GM23338 (cell line): ENCODE measurements around the gene STEAP2. TPM values are rescaled to one million over a fixed set of nuclear protein-coding genes. Genes with fewer than 3 reads are reported as not detected.

ENCODE experiments used
- ATAC-seq: fragments of 200-7000 bp; cut with Tn5 transposase; 3 replicates; pipeline ENCODE4 v1.9.1; 2020
- DNase-seq: peaks from one replicate; pipeline ENCODE4 v3.0.0-alpha.2; 2015; ENCODE audit warnings: low spot score
- H2AFZ ChIP-seq: fragments of 200-600 bp; sonication (generic); 2 replicates; pipeline ENCODE4 v1.8.0; 2016; ENCODE audit warnings: antibody characterized with exemption, mild to moderate bottlenecking, moderate library complexity
- H3F3A ChIP-seq: fragments of 200-600 bp; sonication (generic); replicated peaks from 2 replicates; pipeline ENCODE4 v1.8.0; 2017; ENCODE audit warnings: antibody characterized with exemption, mixed run types, low read depth
- H3K27ac ChIP-seq: fragments of 200-600 bp; sonication (generic); 2 replicates; pipeline ENCODE4 v1.6.1; 2016; ENCODE audit warnings: low read depth
- H3K27me3 ChIP-seq: fragments of 200-600 bp; sonication (generic); 2 replicates; pipeline ENCODE4 v1.8.0; 2016; ENCODE audit warnings: mild to moderate bottlenecking, mixed run types, moderate library complexity; ENCODE audit not compliant: insufficient read depth
- H3K36me3 ChIP-seq: fragments of 200-600 bp; sonication (generic); 2 replicates; pipeline ENCODE4 v1.8.0; 2016; ENCODE audit warnings: mild to moderate bottlenecking; ENCODE audit not compliant: insufficient read depth
- H3K4me1 ChIP-seq: fragments of 200-600 bp; sonication (generic); 2 replicates; pipeline ENCODE4 v1.8.0; 2016; ENCODE audit warnings: mild to moderate bottlenecking, moderate library complexity; ENCODE audit not compliant: insufficient read depth
- H3K4me2 ChIP-seq: fragments of 200-600 bp; sonication (generic); 2 replicates; pipeline ENCODE4 v1.7.1; 2017; ENCODE audit warnings: mixed run types
- H3K4me3 ChIP-seq: fragments of 200-600 bp; sonication (generic); 2 replicates; pipeline ENCODE4 v1.6.1; 2016; ENCODE audit warnings: mixed run types
- H3K79me2 ChIP-seq: fragments of 200-600 bp; sonication (generic); replicated peaks from 2 replicates; pipeline ENCODE4 v1.8.0; 2017; ENCODE audit warnings: mild to moderate bottlenecking; ENCODE audit not compliant: insufficient read depth
- H3K9me2 ChIP-seq: fragments of 200-600 bp; sonication (generic); 2 replicates; pipeline ENCODE4 v1.8.0; 2017; ENCODE audit not compliant: insufficient read depth
- H4K20me1 ChIP-seq: fragments of 200-600 bp; sonication (generic); replicated peaks from 2 replicates; pipeline ENCODE4 v1.8.0; 2017; ENCODE audit warnings: mild to moderate bottlenecking; ENCODE audit not compliant: insufficient read depth
- H3K27ac Mint-ChIP-seq: 2 replicates; pipeline ENCODE4 v1.8.0; 2020; ENCODE audit warnings: inconsistent platforms, mild to moderate bottlenecking, moderate library complexity, mixed read lengths
- H3K27me3 Mint-ChIP-seq: 3 replicates; pipeline ENCODE4 v1.8.0; 2022; ENCODE audit warnings: low read depth, mild to moderate bottlenecking, moderate library complexity, mixed read lengths, inconsistent platforms; ENCODE audit not compliant: insufficient read depth, poor library complexity
- H3K36me3 Mint-ChIP-seq: 3 replicates; pipeline ENCODE4 v1.8.0; 2021; ENCODE audit warnings: low read depth, mild to moderate bottlenecking, inconsistent platforms, moderate library complexity, mixed read lengths
- H3K4me1 Mint-ChIP-seq: 3 replicates; pipeline ENCODE4 v1.8.0; 2020; ENCODE audit warnings: mild to moderate bottlenecking, inconsistent platforms, mixed read lengths
- H3K4me3 Mint-ChIP-seq: 3 replicates; pipeline ENCODE4 v1.8.0; 2021; ENCODE audit warnings: moderate library complexity, mild to moderate bottlenecking, inconsistent platforms, mixed read lengths
- H3K9me3 Mint-ChIP-seq: 3 replicates; pipeline ENCODE4 v1.8.0; 2020; ENCODE audit warnings: moderate library complexity, mild to moderate bottlenecking, inconsistent platforms, mixed read lengths
- CREB1 ChIP-seq: fragments of 250-450 bp; sonication (Bioruptor Pico); IDR thresholded peaks from 2 replicates; pipeline ENCODE4 v1.5.0; 2020; ENCODE audit warnings: low read depth, mild to moderate bottlenecking, moderate library complexity
- ETS1 ChIP-seq: IDR thresholded peaks from 2 replicates; pipeline ENCODE4 v1.6.1; 2016; ENCODE audit warnings: antibody characterized with exemption
- EZH2phosphoT487 ChIP-seq: fragments of 200-600 bp; sonication (generic); IDR thresholded peaks from one replicate; pipeline ENCODE4 v1.8.1; 2018; ENCODE audit warnings: antibody characterized with exemption; ENCODE audit not compliant: unreplicated experiment
- JUNB ChIP-seq: IDR thresholded peaks from one replicate; pipeline ENCODE4 v1.6.1; 2016; ENCODE audit warnings: antibody characterized with exemption; ENCODE audit not compliant: unreplicated experiment
- NANOG ChIP-seq: IDR thresholded peaks from 2 replicates; pipeline ENCODE4 v1.6.1; 2016; ENCODE audit warnings: antibody characterized with exemption, borderline replicate concordance
- REST ChIP-seq: IDR thresholded peaks from one replicate; pipeline ENCODE4 v1.6.1; 2018; ENCODE audit warnings: antibody characterized with exemption; ENCODE audit not compliant: unreplicated experiment
- STAT1 ChIP-seq: IDR thresholded peaks from one replicate; pipeline ENCODE4 v1.6.1; 2016; ENCODE audit warnings: antibody characterized with exemption; ENCODE audit not compliant: unreplicated experiment
- ZNF114 ChIP-seq: fragments of 250-450 bp; sonication (Bioruptor Pico); IDR thresholded peaks from 2 replicates; pipeline ENCODE4 v1.5.0; 2020; ENCODE audit warnings: mild to moderate bottlenecking, moderate library complexity
- ZNF331 ChIP-seq: fragments of 250-450 bp; sonication (Bioruptor Pico); IDR thresholded peaks from 2 replicates; pipeline ENCODE4 v1.5.0; 2020; ENCODE audit warnings: low read depth, mild to moderate bottlenecking, moderate library complexity
- polyA plus RNA-seq: library from polyadenylated mRNA; unstranded; fragments of >200 nt; fragmentation: Nextera tagmentation; extraction: Ambion mirVana; gene quantifications from 2 replicates; pipeline ENCODE4 v1.2.1, GENCODE V29; 2016
- total RNA-seq: library from RNA; depleted of rRNA; stranded (reverse); fragments of >200 nt; shearing (Covaris generic); gene quantifications from 2 replicates; pipeline ENCODE4 v1.2.3, GENCODE V29; 2014
- TF ChIP-seq, protein P1 (sequence below): fragments of 250-450 bp; sonication (Bioruptor Pico); IDR thresholded peaks from 2 replicates; pipeline ENCODE4 v1.5.0; 2020; ENCODE audit warnings: mild to moderate bottlenecking, moderate library complexity

Gene STEAP2
- total and polyA plus RNA-seq, 2 experiments from 2014 or later, result 13.1 to 22.0 TPM

GRCh38 chr7:90176195-90176594 is 35.3 kb upstream of the STEAP2 start (continued):
- no peak for TF ChIP-seq ETS1
- no peak for TF ChIP-seq EZH2phosphoT487

DNA sequence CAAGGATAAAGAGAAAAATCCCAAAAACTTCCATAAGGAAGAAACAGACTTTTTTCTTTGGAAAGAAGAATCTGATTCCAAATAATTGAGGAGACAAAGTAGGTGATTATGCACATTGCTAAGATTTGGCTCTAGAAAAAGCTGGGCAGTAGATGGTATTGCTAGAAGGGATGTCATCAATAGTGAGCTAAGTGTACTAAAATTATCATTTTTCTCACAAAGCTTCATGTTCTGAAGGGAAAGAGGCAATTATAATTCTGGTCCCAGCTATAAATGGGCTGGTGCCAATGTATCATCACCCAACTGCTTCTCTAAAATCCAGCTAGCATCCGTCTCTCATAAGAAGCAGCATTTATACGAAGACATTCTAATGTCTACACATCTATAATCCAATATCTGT is 33.4 kb upstream of the STEAP2 start:
- Histone ChIP-seq H3K27me3 (no peaks in the 10 kb centered on the region), H3K4me3 (no peak overlapping the region), H3K79me2 (no peaks in the 10 kb centered on the region), H2AFZ (no peak overlapping the region), H3F3A (no peaks in the 10 kb centered on the region), H4K20me1 (no peaks in the 10 kb centered on the region), H3K4me2 (no peak overlapping the region), H3K27ac (no peak overlapping the region), H3K9me2 (peaks cover 6% of the 10 kb centered on the region; the same call in 1 of the 2 replicates), H3K36me3 (no peaks in the 10 kb centered on the region), H3K4me1 (0 out of 2 replicates have a peak, but pooled peaks cover 5% of the 10 kb centered on the region)
- Mint-ChIP-seq H3K4me1 (peaks cover 9% of the 10 kb centered on the region; the same call in 2 of the 3 replicates), H3K27me3 (peaks cover 2% of the 10 kb centered on the region), H3K36me3 (peaks cover 7% of the 10 kb centered on the region; the same call in 1 of the 3 replicates), H3K4me3 (no peak overlapping the region), H3K27ac (no peak overlapping the region), H3K9me3 (peaks cover 17% of the 10 kb centered on the region)
- DNase-seq (no peak), ATAC-seq (no peak)
- TF ChIP-seq ETS1, result no peak
- TF ChIP-seq NANOG, result no peak
- TF ChIP-seq ZNF331, result no peak
- TF ChIP-seq REST, result no peak
- TF ChIP-seq STAT1, result no peak
- TF ChIP-seq, protein P1, sequence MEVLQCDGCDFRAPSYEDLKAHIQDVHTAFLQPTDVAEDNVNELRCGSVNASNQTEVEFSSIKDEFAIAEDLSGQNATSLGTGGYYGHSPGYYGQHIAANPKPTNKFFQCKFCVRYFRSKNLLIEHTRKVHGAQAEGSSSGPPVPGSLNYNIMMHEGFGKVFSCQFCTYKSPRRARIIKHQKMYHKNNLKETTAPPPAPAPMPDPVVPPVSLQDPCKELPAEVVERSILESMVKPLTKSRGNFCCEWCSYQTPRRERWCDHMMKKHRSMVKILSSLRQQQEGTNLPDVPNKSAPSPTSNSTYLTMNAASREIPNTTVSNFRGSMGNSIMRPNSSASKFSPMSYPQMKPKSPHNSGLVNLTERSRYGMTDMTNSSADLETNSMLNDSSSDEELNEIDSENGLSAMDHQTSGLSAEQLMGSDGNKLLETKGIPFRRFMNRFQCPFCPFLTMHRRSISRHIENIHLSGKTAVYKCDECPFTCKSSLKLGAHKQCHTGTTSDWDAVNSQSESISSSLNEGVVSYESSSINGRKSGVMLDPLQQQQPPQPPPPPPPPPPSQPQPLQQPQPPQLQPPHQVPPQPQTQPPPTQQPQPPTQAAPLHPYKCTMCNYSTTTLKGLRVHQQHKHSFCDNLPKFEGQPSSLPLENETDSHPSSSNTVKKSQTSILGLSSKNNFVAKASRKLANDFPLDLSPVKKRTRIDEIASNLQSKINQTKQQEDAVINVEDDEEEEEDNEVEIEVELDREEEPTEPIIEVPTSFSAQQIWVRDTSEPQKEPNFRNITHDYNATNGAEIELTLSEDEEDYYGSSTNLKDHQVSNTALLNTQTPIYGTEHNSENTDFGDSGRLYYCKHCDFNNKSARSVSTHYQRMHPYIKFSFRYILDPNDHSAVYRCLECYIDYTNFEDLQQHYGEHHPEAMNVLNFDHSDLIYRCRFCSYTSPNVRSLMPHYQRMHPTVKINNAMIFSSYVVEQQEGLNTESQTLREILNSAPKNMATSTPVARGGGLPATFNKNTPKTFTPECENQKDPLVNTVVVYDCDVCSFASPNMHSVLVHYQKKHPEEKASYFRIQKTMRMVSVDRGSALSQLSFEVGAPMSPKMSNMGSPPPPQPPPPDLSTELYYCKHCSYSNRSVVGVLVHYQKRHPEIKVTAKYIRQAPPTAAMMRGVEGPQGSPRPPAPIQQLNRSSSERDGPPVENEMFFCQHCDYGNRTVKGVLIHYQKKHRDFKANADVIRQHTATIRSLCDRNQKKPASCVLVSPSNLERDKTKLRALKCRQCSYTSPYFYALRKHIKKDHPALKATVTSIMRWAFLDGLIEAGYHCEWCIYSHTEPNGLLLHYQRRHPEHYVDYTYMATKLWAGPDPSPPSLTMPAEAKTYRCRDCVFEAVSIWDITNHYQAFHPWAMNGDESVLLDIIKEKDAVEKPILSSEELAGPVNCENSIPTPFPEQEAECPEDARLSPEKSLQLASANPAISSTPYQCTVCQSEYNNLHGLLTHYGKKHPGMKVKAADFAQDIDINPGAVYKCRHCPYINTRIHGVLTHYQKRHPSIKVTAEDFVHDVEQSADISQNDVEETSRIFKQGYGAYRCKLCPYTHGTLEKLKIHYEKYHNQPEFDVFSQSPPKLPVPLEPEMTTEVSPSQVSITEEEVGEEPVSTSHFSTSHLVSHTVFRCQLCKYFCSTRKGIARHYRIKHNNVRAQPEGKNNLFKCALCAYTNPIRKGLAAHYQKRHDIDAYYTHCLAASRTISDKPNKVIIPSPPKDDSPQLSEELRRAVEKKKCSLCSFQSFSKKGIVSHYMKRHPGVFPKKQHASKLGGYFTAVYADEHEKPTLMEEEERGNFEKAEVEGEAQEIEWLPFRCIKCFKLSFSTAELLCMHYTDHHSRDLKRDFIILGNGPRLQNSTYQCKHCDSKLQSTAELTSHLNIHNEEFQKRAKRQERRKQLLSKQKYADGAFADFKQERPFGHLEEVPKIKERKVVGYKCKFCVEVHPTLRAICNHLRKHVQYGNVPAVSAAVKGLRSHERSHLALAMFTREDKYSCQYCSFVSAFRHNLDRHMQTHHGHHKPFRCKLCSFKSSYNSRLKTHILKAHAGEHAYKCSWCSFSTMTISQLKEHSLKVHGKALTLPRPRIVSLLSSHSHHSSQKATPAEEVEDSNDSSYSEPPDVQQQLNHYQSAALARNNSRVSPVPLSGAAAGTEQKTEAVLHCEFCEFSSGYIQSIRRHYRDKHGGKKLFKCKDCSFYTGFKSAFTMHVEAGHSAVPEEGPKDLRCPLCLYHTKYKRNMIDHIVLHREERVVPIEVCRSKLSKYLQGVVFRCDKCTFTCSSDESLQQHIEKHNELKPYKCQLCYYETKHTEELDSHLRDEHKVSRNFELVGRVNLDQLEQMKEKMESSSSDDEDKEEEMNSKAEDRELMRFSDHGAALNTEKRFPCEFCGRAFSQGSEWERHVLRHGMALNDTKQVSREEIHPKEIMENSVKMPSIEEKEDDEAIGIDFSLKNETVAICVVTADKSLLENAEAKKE (CRISPR knock-in tag), result no peak
- TF ChIP-seq JUNB, result no peak
- no peak for TF ChIP-seq CREB1 (CRISPR knock-in tag)
- TF ChIP-seq ZNF114 (CRISPR knock-in tag), result no peak
